Measurements from ENCODE around the gene ELOVL2.

- no peak for TF ChIP-seq CTCF (IDR thresholded peaks at IDR 0.05)
- no peak for TF ChIP-seq POLR2A (IDR thresholded peaks at IDR 0.05)
These were observed 83.9 kb downstream of the ELOVL2 start for GRCh38 chr6:10960171-10960570.
